ENCODE data around the gene MTERF4.

Gene MTERF4

GRCh38 chr2:241147336-241147735, 45.2 kb upstream of the MTERF4 start:
- no peak for DNase-seq (ENCODE audit: low spot score)
- TF ChIP-seq, protein P1, sequence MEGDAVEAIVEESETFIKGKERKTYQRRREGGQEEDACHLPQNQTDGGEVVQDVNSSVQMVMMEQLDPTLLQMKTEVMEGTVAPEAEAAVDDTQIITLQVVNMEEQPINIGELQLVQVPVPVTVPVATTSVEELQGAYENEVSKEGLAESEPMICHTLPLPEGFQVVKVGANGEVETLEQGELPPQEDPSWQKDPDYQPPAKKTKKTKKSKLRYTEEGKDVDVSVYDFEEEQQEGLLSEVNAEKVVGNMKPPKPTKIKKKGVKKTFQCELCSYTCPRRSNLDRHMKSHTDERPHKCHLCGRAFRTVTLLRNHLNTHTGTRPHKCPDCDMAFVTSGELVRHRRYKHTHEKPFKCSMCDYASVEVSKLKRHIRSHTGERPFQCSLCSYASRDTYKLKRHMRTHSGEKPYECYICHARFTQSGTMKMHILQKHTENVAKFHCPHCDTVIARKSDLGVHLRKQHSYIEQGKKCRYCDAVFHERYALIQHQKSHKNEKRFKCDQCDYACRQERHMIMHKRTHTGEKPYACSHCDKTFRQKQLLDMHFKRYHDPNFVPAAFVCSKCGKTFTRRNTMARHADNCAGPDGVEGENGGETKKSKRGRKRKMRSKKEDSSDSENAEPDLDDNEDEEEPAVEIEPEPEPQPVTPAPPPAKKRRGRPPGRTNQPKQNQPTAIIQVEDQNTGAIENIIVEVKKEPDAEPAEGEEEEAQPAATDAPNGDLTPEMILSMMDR (IDR thresholded peaks at IDR 0.05; ENCODE audit: borderline replicate concordance, control extremely low read depth, extremely low read depth, insufficient read depth, missing control alignments): no peak
- in situ Hi-C loops (cut with MboI; ENCODE audit: low sequenced_read_pairs, unreplicated experiment): no loop called here

- TF ChIP-seq, protein P1 (IDR thresholded peaks at IDR 0.05; ENCODE audit: borderline replicate concordance, control extremely low read depth, extremely low read depth, insufficient read depth, missing control alignments): no peak
- no peak for DNase-seq (ENCODE audit: low spot score)
- in situ Hi-C loops (cut with MboI; ENCODE audit: low sequenced_read_pairs, unreplicated experiment): no loop called here
Measured at GRCh38 chr2:241146286-241146685, 44.2 kb upstream of the MTERF4 start.

GRCh38 chr2:241142593-241142992, 40.5 kb upstream of the MTERF4 start:
- TF ChIP-seq, protein P1 (IDR thresholded peaks at IDR 0.05; ENCODE audit: borderline replicate concordance, control extremely low read depth, extremely low read depth, insufficient read depth, missing control alignments): no peak
- in situ Hi-C loops (cut with MboI; ENCODE audit: low sequenced_read_pairs, unreplicated experiment): no loop called here
- DNase-seq (ENCODE audit: low spot score): no peak

GRCh38 chr2:241142063-241142462, 40.0 kb upstream of the MTERF4 start:
- TF ChIP-seq, protein P1 (IDR thresholded peaks at IDR 0.05; ENCODE audit: borderline replicate concordance, control extremely low read depth, extremely low read depth, insufficient read depth, missing control alignments): no peak
- in situ Hi-C loops (cut with MboI; ENCODE audit: low sequenced_read_pairs, unreplicated experiment): no loop called here
- no peak for DNase-seq (ENCODE audit: low spot score)

- in situ Hi-C loops (cut with MboI; ENCODE audit: low sequenced_read_pairs, unreplicated experiment): no loop called here
- TF ChIP-seq, protein P1 (IDR thresholded peaks at IDR 0.05; ENCODE audit: borderline replicate concordance, control extremely low read depth, extremely low read depth, insufficient read depth, missing control alignments): no peak
Measured at GRCh38 chr2:241141214-241141770, 39.2 kb upstream of the MTERF4 start.

DNA sequence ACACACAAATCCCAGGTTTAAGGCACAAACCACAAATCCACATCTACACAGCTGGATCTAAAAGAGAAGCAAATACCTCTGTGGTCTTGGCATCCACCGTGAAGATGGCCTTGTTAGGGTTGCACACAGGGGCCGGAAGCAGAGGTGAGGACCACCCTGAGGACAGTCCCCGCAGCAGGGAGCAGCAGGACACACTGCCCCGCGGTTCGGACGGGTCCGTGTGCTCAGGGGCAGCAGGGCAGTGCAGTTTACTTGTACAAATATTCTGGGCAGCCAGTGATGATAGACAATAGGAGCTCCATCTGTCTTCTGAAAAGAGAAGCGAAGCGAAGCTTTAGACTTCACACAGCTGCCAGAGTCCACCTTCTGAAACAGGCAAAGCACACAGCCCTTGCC, 38.4 kb upstream of the MTERF4 start:
- TF ChIP-seq, protein P1 (IDR thresholded peaks at IDR 0.05; ENCODE audit: borderline replicate concordance, control extremely low read depth, extremely low read depth, insufficient read depth, missing control alignments): no peak
- in situ Hi-C loops (cut with MboI; ENCODE audit: low sequenced_read_pairs, unreplicated experiment): no loop called here

More at GRCh38 chr2:241141214-241141770, 39.2 kb upstream of the MTERF4 start:
- no peak for DNase-seq (ENCODE audit: low spot score)

More for the DNA sequence above, 38.4 kb upstream of the MTERF4 start:
- DNase-seq (ENCODE audit: low spot score): no peak

Data from GM13976 (cell line).